ENCODE results near the gene TP53BP2.
"Not testable (repeated sequence)": the region's sequence is repeated elsewhere in the genome, so short reads cannot be mapped to it uniquely, and the experiment has no call there.

The TP53BP2 gene

GRCh38 chr1:223756806-223757700, 88.7 kb downstream of the TP53BP2 start:
- FAIRE-seq = no peak

GRCh38 chr1:223755992-223756775, 89.6 kb downstream of the TP53BP2 start:
- FAIRE-seq = no peak

GRCh38 chr1:223755432-223755792, 90.3 kb downstream of the TP53BP2 start:
- FAIRE-seq = no peak

- no peak for FAIRE-seq
Measured at GRCh38 chr1:223754681-223755431, 90.9 kb downstream of the TP53BP2 start.

GRCh38 chr1:223752721-223753515, 92.8 kb downstream of the TP53BP2 start:
- no peak for FAIRE-seq

- no peak for FAIRE-seq
Measured at GRCh38 chr1:223751696-223752095, 94.1 kb downstream of the TP53BP2 start.

GRCh38 chr1:223750730-223751570, 94.8 kb downstream of the TP53BP2 start:
- no peak for FAIRE-seq

- FAIRE-seq = no peak
Measured at GRCh38 chr1:223748773-223749733, 96.7 kb downstream of the TP53BP2 start.

- FAIRE-seq = no peak
Measured at GRCh38 chr1:223748405-223748772, 97.4 kb downstream of the TP53BP2 start.

- no peak for FAIRE-seq
Measured at GRCh38 chr1:223747838-223748335, 97.9 kb downstream of the TP53BP2 start.

- FAIRE-seq = no peak
Measured at GRCh38 chr1:223745731-223746130, 100.0 kb downstream of the TP53BP2 start.

- no peak for FAIRE-seq
Measured at GRCh38 chr1:223742856-223743517, 102.8 kb downstream of the TP53BP2 start.

GRCh38 chr1:223741861-223742260, 103.9 kb downstream of the TP53BP2 start:
- no peak for FAIRE-seq

- FAIRE-seq = not testable (repeated sequence)
Measured at GRCh38 chr1:223740038-223740736, 105.6 kb downstream of the TP53BP2 start.

- no peak for FAIRE-seq
Measured at GRCh38 chr1:223739366-223740037, 106.2 kb downstream of the TP53BP2 start.

GRCh38 chr1:223738465-223739365, 107.0 kb downstream of the TP53BP2 start:
- no peak for FAIRE-seq

- FAIRE-seq = no peak
Measured at GRCh38 chr1:223737342-223737741, 108.4 kb downstream of the TP53BP2 start.
